ENCODE data around the gene ITGB6.
"Not testable (repeated sequence)": the region's sequence is repeated elsewhere in the genome, so short reads cannot be mapped to it uniquely, and the experiment has no call there.

The ITGB6 gene

DNA sequence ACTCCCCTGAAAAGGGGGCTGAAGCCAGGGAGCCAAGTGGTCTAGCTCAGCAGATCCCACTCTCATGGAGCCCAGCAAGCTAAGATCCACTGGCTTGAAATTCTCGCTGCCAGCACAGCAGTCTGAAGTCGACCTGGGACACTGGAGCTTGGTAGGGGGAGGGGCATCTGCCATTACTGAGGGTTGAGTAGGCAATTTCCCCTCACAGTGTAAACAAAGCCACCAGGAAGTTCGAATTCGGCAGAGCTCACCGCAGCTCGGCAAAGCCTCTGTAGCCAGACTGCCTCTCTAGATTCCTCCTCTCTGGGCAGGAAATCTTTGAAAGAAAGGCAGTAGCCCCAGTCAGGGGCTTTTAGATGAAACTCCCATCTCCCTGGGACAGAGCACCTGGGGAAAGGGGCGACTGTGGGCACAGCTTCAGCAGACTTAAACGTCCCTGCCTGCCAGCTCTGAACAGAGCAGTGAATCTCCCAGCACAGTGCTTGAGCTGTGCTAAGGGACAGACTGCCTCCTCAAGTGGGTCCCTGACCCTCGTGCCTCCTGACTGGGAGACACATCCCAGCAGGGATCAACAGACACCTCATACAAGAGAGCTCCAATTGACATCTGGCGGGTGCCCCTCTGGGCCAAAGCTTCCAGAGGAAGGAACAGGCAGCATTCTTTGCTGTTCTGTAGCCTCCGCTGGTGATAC lies 18.8 kb downstream of the ITGB6 start:
- not testable (repeated sequence) for DNase-seq (ENCODE audit: low read depth)

GRCh38 chr2:160180690-160181089 lies 19.4 kb downstream of the ITGB6 start:
- not testable (repeated sequence) for DNase-seq (ENCODE audit: low read depth)

DNA sequence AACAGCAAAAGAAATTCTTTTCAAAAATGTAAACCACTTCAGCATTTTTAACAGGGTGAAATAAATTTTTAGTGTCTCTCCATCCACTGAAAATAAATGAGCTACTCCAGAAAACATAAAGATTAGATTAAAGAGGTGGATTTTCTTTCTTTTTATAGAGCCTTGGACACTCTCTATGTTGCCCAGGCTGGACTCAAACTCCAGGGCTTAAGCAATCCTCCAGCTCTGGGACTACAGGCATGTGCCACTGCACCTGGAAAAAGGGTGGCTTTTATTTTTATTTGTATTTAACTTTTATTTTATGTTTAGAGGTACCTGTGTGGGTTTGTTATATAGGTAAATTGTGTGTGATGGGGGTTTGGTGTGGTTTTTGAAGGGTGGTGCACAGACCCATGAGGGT lies 19.9 kb downstream of the ITGB6 start:
- no peak for DNase-seq (ENCODE audit: low read depth)

DNA sequence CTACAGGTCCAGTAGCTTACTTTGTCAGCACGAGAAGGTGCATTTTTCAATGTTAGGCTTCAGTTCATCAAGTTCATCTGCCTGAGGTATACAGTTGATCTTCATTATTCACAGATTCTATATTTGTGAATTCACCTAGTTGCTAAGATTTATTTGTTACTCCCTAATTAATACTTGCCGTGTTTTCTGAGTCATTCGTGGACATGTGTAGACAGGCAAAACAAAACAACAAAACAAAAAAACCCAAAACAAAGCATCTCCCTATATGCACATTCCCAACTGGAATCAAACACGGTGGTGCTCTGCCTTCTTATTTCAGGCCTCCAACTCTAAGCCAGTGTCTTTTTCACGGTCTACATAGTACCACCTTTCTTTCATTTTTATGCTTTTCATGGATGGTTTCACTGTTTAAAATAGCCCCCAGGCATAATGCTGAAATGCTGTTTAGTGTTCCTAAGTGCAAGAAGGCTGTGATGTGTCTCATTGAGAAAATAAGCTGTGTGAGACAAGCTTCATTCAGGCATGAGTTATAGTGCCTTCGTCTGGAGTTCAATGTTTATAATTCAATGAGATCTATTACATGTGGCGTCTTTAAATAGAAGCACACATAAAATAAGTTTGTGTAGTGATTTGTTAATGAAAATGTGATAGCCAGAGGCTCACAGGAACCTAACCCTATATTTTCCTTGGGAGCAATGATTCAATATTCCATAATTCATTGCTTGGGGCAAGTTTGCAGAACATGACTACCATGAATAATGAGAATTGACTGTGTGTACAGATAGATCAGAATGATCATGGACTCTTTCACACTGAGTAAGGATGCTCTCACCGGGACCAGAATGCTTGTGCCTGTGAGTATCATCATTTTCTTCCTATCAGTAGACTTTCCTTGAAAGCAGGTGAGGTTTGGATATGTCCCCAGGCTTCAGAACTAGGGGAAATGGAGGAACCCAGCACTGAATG lies 24.6 kb downstream of the ITGB6 start:
- DNase-seq (ENCODE audit: low read depth), result no peak

- no peak for DNase-seq (ENCODE audit: low read depth)
These were observed 25.8 kb downstream of the ITGB6 start for GRCh38 chr2:160174322-160174721.

GRCh38 chr2:160169988-160170387 lies 30.1 kb downstream of the ITGB6 start:
- DNase-seq (ENCODE audit: low read depth), result no peak

DNA sequence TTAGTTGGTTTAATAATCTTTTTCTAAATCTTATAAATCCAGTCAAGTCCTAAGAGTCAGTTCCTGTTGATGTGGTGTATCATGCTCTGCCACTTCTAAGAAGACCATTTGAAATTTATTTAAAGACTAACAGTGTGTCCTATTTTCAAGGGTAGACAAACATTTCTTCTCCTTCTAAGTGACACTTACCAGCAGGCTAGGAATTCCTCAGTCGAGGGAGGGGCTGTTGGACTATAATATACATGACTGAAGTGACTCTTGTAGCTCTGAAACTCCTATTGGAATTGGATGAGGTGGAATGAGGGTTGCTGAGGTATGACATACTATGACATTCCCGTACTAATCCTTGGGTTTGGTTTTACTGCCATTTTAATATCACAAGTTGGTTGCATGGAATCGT lies 30.6 kb downstream of the ITGB6 start:
- DNase-seq (ENCODE audit: low read depth), result no peak

GRCh38 chr2:160168878-160169277 lies 31.2 kb downstream of the ITGB6 start:
- no peak for DNase-seq (ENCODE audit: low read depth)

GRCh38 chr2:160167089-160167740 lies 32.9 kb downstream of the ITGB6 start:
- no peak for DNase-seq (ENCODE audit: low read depth)

DNA sequence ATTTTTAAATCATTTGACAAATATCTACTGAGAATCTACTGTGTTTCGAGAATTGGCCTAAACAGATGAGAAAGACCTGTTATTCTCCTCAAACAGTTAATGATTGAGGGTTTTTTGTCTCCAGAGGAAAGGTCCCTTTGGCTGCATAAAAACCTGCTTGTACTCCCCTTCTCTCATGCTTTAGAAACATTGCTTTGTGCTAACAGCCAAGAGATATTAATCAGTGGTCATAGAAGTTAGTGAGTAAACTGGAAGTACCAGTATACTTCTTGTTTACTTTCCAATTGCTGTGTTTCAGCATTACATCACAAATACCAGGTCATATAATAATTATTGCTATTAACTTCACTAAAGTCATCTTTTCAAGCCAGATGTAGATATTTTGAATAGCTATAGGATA lies 34.1 kb downstream of the ITGB6 start:
- no peak for DNase-seq (ENCODE audit: low read depth)

DNA sequence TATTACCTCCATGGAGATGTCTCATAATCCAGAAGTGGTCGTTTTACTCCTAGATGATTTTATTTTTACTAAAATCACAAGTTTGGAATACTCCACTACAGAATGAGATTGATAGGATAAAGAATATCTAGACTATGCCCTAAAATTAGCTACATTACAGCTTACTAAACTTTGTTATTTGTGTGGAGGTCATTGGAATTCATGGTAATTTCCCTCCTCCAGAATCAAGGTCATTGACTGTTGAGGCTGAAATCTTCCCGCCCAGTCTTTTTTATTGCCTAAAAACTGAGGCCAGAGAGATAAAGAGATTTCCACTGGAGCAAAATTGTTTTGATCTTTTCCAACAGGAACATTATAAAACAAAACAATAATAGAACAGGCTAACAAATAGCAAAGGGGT lies 35.0 kb downstream of the ITGB6 start:
- DNase-seq (ENCODE audit: low read depth), result no peak

DNA sequence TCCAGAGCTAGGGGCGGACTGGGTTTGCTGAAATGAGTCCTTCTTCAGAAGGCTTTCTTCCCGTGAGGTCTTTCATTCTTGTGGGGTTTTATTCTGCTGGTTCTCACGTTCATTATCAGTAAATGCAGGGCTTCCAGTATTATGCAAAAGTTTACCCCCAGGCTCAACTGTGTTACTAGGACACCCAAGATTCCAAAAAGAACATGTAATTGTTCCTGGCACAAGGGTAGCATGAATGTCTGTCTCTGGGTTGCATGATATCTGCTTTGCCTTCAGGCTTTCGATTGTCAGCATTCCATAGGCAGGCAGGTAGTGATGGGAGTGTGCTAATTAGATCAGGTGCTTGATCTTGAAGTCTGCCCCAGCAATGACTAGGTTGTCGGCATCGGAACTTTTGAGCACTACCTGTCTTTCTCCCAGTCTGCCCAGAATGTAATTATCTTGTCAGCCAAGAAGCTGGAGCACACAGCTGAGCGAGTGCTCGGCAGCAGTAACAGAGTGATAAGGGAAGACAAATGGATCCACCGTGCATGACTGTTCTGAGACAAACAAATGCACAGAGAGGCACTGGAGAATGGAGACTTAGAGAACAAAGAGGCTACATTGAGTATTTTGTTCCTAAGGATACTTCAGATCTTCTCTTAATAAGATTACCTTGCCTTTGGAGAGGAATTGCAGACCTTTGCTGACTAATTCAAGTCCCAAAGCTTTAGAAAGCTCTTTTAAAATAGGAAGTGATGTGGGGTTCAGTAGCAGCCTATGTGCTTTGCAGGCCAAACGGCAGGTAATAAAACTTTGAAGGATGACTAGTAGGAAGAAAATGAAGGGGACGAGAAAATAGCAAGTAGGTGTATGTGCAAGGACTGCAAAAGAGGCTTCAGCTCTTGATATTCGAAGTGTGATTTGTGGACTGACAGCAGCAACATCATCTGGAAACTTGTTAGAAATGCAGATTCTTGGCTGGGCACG lies 41.9 kb downstream of the ITGB6 start:
- DNase-seq (ENCODE audit: low read depth), result no peak

GRCh38 chr2:160156665-160157064 lies 43.4 kb downstream of the ITGB6 start:
- DNase-seq (ENCODE audit: low read depth), result no peak

GRCh38 chr2:160156100-160156499 lies 44.0 kb downstream of the ITGB6 start:
- no peak for DNase-seq (ENCODE audit: low read depth)

DNA sequence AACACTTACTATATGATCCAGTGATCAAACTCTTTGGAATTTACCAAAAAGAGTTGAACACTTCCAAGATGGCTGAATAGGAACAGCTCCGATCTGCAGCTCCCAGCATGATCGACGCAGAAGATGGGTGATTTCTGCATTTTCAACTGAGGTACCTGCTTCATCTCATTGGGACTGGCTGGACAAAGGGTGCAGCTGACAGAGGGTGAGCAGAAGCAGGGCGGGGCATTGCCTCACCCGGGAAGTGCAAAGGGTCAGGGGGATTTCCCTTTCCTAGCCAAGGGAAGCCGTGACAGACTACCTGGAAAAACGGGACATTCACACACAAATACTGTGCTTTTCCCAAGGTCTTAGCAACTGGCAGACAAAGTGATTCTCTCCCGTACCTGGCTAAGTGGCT lies 51.7 kb downstream of the ITGB6 start:
- not testable (repeated sequence) for DNase-seq (ENCODE audit: low read depth)

DNA sequence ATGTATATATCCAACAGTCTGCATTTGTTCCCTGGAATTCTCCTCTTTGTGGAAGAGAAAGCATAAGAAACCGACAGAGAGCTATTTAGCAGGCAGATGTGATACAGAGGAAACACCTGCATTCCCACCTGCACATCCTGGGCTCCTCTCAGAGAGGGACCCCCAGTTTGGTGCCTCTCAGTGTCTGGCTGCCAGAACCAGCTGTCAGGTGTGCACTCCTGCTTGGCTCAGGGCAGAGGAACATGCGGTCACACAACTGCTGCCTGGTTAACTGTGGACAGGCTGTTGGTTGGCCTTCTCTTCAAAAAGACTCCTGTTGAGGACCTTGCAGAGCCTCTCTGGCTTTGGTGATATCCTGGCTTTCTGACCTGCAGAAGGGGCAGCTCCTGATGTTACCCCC lies 54.6 kb downstream of the ITGB6 start:
- DNase-seq (ENCODE audit: low read depth), result no peak

DNA sequence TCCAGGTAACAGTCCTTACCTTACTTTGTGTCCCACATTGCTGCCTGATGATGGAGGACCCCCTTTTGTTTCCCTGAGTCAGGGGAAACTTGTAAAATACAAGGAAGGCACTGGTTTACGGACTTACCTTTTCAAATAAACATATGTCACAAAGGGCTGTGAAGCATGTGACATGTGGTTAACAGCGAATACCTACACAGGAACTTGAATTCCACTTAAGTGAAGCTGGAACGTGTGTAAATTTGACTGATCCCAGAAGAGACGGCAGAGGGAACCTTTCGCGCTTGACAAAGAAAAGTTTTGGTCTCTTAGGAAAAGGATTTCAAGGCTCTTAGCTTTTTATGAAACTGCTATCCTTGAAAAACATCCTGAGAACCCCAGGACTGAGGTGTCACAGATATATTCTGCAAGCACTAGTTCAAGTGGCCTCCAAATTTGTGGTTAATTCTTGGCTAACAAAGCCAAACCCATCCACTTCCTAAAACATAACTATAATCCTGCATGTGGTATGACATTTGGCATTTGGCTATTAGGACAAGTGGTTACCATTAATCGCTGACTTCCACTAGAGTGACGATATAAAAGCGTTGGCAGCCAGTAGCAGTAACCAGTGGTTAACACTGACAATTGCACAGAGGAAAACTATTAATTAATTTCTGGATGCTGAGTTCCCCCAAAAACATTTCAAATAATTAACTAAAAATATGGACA lies 55.6 kb downstream of the ITGB6 start:
- DNase-seq (ENCODE audit: low read depth), result no peak

DNA sequence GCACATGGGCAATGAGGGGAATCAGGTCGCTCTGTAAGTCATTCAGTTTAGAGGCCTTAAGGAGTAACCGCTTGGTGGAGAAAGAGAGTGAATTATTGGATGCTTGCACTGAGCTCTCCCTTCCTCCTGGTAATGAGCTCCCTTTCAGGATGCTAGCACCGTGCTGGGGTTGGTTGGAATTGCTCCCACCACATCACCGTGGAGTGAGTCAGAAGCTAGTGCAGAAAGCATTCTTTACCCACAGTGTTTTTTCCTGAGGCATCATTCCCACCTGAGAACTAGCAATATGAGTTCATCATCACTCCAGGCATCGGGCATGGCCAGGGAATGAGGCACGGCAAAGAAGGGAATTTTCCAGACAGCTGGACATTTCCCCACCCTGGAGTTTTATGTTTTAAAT lies 57.6 kb downstream of the ITGB6 start:
- no peak for DNase-seq (ENCODE audit: low read depth)

DNA sequence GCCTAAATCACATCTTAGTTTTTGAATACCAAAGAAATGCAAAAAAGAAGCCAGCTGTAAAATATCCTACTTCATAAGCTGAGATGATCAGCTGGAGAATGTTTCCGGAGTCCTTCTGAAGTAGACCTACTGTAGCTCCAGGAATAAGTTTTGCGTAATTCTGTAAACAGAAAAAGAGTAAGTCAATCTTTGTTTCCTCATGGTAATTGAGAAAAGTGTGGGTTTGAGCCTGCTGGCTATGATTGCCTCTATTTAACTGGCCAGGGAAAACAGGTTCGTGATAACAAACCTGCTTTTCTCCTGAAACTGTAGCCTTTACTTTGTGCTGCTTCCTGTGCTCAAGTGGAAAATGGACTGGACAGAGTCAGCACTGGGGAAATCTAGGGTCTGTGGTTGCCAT lies 58.2 kb downstream of the ITGB6 start:
- DNase-seq (ENCODE audit: low read depth), result no peak

GRCh38 chr2:160141419-160141818 lies 58.7 kb downstream of the ITGB6 start:
- DNase-seq (ENCODE audit: low read depth), result no peak

DNA sequence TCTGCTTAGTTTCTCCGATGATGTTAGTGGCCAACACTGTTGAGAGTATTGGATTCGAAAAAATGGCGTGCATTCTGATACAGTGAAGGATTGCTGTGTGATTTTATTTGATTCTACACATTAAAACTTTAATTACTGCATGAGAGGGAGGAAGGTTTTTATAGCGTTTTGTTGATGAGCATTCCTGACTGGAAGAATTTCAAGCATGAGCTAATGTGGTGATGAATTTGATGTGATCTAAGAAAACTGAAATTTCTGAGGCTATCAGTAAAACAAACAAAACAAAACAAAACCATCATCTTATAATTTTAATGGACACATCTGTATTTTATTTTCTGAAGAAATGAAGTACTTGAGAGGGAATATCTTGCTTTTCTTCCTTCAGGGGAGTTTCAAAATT lies 59.6 kb downstream of the ITGB6 start:
- DNase-seq (ENCODE audit: low read depth), result no peak
